CMK (cell line): ENCODE data around the gene WDR90.

ENCODE experiments used
- DNase-seq: peaks from one replicate; pipeline ENCODE4 v3.0.0-alpha.2; 2010; ENCODE audit warnings: low read depth

WDR90 gene

DNA sequence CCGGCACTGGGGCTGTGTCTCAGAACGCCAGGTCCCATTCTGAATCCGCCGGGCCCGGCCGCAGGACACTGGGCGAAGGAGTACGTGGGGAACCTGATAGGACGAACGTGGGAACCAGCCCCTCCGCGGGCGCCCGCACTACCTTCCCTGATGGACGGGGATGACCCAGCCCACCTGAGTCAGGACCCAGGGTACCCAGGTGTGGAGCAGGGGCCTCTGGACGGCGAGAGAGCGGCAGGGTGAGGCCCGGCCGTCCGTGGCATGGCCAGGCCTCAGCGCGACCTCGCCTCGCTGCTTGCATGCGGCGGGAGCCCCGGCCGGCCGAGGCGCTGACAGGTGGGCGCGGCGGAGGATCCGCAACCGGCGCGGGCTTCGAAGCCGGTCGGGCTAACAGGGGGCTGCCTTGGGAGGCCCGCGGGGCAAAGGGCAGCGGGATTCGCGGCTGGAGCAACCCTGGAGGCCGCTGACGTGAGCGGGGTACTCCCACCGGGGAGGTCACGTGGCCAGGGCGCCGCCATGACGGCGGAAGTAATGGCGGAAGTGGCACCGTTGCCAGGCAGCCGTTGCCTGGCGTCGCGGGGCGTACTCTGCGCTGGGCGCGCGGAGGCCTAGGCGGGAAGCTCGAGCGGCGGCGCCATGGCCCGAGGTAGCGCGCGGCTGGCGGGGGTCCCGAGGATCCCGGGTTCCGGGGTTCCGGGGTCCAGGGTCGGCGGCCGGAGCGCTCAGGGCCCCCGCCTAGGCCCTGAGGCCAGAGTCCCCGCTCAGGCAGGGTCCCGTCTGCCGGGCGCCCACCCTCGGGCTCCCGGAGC is at the start of gene WDR90:
WDR90 (plus strand) TSS at position 585 of the 809 bp plus-strand sequence; CDS start at position 637, 52 bp downstream.
- no peak for DNase-seq

DNA sequence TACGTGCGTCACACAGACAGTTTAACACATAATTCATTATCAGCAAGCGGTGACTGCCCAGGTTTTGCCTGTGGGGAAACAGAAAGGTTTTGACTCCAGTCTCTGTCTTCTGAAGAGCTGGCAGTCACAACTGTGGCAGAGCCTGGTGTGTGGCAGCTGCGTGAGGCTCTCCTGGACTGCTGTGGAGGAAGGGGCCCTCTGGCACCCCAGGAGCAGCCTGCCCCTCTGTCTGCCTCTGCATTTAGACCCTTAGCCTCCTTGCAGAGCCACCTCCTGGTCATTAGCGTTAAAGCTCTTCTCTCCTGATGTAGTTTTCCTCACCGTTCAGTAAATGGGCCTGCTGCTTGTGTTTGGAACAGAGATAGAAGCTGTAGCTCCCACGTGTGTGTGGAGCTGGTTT is 48.4 kb upstream of the WDR90 start:
- no peak for DNase-seq

DNA sequence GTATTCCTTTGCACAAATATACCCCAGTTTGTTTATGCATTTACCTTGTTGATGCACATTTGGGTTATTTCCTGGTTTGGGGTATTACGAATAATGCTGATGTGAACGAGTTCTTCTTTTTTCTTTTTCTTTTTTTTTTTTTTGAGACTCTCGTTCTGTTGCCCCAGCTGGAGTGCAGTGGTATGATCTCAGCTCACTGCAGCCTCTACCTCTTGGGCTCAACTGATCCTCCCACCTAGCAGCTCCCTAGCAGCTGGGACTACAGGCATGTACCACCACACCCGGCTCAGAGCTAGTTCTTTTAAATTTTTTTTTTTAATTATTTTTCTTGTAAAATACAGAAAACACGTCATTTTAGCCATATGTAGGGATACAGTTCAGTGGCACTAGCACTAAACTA is 45.2 kb upstream of the WDR90 start:
- no peak for DNase-seq

DNA sequence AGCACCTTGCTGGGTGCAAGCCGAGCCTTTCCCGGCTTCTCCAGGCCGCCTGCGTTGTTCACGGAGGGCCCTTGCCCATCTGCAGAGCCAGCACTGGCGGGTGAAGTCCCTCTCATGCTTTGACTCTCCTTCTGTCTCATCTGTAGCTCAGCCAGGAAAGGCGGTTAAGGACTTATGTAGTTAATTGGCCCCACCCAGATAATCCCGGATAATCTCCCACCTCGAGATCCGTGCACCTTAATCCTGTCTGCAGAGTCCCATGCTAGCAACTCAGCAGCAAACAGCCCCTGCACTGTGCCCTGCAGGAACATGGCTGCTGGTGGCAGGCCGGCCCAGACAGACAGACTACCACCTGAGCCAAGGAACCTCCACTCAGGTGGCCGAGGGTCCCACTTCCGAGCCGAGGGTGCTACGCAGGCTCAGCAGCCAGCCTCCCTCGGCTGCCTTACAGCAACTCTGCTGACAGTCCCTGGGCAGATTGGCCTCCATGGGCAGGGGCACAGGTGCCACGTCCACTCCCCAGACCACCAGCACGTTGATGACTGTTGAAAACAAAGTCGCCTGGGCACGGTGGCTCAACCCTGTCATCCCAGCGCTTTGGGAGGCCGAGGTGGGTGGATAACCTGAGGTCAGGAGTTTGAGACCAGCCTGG is 42.4 kb upstream of the WDR90 start:
- no peak for DNase-seq

DNA sequence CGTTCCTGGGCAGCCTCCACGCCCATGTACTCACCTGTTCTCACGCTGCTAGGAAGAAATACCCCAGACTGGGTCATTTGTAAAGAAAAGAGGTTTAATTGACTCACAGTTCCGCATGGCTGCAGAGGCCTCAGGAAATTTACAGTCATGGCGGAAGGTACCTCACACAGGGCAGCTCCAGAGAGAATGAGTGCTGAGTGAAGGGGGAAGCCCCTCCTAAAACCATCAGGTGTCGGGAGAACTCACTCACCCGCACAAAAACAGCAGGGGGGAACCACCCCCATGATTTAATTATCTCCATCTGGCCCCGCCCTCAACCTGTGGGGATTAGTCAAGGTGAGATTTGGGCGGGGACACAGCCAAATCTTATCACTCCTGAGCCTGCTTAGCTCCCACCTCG is 41.1 kb upstream of the WDR90 start:
- no peak for DNase-seq

DNA sequence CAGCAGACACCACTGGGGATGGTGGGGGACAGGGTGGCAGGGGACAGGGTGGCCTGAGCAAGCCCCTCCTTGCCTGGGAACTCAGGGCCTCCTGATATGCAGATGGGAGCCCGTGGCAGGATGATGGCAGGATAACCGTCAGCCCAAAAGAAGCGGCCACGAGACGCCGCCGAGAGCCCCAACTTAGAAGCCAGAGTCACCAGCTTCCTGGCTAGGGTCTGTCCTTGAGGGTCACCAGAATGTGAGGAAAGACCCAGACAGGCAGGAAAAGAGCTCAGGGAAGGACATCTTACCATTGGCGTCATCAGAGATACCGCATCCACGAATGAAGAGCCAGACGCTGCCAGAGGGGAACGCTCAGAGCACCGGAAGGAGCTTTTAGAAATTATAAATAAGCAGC is 39.8 kb upstream of the WDR90 start:
- no peak for DNase-seq

DNA sequence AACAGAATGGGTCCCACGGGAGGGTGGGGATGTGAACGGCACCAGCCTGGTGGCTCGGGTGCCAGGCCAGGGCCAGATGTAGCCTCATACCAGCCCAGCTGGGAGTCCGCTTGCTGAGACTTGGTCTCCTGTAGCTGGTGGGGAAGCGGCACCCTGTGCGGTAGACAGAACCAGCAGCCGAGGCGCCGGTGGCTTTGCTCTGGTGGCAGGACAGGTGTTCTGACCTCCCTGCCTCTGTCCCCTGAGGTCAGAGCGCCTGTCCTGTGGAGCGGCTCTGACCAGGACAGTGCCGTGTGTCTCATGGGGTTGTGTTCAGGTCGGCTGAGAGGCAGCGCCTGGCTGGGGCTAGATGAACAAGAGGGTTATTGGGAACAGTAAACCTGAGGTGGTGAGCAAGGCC is 39.2 kb upstream of the WDR90 start:
- DNase-seq: no peak

DNA sequence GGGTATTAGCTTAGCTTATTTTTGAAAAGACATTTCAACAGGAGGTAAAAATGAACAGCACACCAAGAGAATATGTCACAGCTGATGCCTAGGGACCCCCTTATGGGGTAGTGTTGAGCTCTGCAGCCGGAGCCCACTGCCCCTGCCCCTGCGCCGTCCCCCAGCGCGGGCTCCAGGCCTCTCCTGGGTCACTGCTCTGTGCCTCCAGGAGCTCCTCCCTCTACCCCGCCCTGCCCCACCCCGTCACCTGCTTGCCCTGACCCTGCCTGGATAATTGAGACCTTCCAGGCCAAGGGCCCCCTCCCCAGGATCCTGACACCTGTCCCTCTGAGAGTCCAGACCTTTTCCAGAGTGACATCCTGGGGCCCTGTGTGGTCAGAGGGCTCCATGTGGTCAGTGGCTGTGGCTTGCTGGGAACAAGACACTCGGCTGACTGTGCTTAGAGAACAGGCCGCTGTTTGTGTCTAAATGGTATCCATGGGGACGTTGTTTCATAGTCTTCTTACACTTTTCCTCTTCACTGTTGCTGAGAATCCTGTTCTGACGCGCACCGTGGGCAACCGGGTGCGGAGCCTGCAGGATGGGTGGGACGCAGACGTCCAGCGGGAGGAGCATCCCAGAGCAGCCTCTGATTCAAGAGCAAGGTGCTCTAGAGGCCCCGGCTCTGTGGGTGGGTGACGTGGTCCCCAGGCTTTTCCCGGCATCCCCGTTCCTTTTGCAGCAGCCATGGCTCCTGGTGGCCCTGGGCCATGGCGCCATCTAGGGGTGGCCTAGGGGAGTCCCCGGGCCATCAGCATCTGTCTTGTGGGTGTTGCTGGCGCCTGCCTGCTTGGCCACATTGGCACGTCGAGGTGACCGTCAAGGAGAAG is 38.4 kb upstream of the WDR90 start:
- no peak for DNase-seq

DNA sequence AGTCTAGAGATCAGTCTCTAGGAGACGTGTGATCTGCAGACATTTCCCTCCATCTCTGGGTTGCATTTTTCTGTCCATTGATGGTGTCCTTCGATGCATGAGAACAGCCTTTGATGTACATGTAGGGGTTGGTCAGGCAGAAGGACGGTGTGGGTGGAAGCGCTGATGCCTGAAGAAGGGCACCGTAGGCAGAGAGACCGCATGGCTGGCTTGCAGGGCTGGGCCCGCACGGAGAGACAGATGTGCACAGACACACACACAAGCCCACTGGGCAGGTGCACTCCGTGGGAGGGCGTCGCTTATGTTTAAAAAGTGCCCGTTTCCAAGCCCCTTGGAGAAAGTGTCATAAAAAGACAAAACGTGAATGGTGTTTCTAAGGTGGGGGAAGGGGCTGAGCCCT is 34.0 kb upstream of the WDR90 start:
- no peak for DNase-seq

DNA sequence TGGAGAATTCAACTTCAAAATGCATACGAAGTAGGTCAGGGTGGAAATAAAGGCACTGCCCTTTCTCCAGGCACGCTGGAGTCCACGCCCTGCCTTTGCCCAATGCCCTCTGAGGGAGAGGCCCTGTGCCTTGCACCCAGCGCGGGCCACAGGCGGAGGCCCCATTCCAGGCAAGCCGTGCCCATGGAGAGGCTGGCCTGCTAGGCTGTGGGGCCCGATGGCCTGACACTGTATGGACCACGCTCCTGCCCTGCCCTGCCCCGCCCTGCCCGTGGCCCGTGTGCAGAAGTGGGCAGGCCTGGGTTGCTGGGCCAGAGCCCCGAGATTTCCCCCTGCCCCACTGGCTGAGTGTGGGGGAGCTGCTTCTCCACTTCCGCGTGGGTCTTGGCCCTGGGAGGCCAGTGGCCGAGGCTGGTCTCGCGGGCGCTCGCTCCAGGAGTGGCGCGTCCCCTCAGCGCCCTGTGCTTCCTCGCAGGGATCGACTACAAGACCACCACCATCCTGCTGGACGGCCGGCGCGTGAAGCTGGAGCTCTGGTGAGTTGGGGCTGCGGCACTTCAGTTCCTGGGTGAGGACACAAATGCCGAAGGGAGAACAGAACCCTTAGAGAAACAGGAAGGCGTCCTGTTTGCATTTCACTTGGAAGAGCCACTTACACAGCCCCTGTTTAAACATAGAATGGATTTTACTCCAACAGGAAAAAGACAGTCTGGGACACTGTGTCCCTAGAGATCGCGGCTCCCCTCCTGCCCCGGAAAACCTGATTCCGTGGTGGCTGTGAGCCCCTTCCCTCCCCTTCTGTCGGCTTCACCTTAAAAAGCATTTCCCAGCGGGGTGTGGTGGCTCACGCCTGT is 32.2 kb upstream of the WDR90 start:
- no peak for DNase-seq

DNA sequence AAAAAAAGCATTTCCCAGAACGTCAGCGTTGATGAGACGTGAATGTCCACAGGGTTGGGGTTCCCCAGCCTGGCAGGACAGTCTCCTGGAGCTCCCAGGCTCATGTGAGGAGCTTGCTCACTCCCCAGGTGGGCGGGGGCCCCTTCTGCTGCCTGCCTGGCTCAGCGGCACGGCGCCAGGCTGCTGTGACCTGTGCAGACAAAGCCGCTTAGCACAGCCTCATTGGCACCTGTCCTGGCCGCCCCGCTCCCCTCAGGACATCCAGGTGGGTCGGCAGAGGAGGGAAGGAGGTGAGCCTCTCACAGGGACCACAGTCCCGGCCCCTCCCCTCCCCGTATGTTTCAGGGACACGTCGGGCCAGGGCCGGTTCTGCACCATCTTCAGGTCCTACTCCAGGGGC is 31.3 kb upstream of the WDR90 start:
- DNase-seq: no peak

DNA sequence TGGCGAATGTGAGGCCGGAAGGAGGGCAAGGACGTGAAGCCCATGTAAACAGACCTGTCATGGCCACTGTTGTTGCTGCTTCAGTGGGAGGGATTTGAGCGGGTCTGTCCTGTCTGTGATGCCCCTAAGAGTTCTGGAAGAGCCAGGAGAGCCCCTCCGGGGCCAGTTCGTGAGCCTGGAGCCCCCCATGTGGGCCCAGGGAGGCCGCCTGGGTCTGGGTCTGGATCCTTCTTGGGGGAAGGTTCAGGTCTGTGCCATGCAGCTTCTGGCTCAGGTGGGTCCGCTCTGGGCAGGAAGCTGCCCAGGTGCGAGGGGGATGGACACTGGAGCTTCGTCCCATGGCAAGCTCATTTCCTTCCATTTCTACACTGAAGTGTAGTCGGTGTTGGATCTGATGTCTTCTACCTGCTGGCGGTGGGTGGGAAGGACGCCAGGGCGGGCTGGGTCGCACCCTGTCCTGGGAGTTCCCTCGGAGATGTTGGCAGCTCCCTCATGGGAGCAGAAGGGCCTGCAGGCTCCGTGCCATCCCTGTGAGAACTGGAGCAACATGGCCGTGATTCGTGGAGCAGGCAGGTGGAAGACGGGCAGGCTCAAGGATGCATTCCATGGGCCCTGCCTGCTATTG is 29.6 kb upstream of the WDR90 start:
- no peak for DNase-seq

DNA sequence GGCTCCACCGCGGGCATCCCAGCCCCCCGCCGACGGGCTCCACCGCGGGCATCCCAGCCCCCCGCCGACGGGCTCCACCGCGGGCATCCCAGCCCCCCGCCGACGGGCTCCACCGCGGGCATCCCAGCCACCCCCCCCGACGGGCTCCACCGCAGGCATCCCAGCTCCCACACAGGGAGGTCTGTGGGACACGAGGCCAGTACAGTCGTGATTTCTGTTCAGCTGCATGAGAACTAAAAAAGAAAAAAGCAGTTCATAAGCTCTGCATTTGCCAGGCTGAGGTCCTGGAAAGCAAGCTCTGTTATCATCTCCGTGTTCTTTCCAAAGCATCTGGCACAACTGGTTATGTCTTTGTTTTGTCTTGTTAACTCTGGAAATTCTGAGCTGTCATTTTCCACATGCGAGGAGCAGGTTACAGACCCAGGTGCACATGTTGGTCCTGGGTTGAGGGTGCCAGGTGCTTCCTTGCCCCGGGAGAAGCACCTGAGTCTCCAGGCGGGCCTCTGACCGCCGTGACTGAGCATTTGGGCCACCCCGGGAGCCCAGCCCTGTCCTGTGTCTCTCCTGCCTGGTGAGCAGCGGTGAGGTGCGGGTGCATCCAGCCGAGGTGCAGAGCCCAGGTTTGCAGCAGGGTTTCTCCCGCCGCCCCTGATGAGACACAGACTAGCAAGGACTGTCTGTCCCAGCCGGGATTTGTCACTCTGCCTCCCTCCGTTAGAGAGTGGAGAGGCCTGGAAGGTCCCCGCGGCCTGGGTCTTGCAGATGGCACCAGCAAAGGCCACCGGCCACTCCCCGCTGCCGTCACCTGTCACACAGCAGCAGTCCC is 28.3 kb upstream of the WDR90 start:
- DNase-seq: no peak

DNA sequence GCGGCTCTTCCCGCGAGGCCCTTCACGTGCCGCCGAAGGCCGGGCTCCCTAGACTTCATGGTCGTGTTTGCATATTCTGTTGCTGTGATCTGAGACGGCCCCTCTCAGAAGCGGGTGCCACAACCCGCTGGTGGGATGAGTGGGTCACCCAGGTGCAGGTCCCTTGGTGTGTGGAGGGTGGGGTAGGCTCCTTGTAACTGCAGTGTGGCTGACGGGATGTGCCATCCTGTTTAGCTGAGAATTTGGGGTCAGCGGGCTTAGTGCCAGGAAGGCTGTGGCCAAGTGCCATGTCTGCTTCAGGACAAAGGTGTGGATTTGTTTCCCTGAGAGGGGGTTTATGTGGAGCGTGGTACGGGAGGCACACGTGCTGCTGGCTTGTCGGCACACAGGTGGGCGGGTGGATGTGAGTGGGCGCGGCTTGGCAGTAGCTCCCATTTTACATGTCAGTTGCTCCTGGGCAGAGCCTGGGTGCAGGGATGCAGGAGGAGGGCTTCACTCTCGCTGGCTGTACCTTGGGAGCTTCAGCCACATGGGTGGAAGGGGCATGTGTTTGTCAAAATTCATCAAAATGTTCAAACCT is 27.5 kb upstream of the WDR90 start:
- DNase-seq: no peak

DNA sequence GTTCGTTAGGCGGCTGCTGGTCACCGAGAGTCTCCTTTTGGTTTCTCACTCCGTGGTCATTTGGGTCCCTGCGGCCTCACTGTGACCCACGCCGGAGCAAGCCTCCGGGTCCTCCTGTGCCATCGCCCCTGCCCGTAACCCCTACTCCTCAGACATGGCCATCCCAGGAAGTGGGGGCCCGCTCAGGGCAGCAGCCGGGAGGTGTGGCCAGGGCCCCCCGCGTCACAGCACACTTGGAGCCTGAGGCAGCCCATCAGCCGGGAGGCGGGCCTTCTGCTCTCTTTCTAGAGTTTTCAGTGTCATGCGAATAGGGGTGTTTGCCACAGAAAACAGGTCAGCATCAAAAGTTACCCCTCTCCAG is 26.3 kb upstream of the WDR90 start:
- no peak for DNase-seq

DNA sequence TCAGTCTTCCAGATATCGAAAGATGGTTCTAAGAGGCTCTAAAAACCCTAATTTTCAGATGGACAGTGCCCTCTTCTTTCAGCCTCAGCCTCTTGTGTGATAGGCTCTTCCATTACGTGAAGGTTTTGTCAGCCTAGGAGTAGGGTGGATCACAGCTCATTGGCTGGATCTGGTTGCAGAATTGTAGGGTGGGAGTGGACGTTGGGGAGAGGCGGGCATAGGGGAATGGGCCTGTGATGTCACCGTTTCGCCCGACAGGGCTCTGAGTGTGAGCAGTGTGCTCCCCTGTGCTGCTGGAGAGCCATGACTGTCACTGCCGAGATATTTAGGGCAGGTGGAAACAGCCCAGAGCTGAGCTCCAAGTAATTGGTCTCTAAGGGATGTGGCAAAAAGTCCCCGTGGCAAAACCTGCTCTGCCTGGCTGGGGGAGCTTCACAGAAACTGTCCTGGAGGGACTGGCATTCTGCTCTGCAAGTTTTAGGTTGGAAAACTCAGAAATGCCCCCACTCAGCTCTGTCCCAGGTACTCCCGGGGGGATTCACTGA is 24.6 kb upstream of the WDR90 start:
- no peak for DNase-seq

DNA sequence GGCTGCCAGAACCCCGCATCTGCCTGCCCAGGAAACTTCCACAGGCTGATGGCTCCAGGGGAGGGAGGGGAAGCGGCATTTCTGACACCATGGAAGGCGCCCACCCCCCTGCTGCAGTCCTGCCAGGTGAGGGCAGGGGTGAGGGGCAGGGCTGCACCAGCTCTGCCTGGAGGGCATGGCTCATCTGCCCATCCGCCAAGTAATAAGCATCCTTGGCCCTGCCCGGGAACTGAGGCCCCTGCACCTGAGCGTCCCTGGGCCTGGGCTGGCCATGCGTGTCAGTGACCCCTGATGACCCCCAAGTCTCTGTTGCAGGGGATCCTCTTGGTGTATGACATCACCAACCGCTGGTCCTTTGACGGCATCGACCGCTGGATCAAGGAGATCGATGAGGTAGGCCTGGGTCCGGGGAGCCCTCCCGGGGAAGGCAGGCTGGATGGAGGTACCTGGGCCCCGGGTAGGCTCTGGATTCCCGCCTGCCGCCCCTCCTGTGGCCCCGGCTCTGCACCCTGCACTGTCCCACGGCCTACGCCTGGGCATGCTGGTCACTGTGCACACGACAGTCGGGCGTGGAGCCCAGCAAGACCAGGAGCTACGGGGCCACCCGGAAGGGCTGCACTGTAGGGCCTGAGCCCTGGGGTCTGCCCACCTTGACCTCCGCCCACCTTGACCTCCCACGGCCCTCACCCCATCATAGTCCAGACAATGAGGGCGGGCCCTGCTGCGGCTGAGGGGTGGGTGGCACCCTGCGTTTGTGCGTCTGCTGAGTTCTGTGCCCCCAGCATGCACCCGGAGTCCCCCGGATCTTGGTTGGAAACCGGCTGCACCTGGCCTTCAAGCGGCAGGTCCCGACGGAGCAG is 23.8 kb upstream of the WDR90 start:
- no peak for DNase-seq

DNA sequence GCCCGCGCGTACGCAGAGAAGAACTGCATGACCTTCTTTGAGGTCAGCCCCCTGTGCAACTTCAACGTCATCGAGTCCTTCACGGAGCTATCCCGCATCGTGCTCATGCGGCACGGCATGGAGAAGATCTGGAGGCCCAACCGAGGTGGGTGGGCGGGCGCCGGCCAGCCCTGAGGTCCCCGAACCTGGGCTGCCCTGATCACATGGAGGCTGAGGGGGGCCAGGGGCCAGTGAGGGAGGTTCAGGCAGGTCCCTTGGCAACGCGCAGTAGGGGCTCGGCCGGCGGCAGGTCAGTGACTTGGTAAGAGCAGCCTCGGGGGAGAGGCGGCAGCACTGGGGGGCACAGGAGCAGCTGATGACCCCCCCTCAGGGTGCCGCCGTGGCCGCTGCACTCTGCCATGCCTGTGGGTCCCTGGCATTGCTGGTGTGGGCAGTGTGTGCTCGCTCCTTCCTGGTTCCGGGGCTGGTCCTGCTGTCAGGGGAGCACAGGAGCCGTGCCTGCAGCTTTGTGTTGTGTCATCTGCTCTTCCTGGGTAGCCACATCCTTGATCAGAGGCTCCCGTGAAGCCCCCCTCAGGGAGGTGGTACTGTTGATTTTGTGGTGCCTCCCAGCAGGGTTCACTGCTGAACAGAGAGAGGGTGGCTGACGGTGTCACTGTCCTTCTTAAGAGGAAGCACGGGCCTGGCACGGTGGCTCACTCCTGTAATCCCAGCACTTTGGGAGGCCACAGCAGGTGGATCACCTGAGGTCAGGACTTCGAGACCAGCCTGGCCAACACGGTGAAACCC is 23.0 kb upstream of the WDR90 start:
- DNase-seq: no peak
